NCI-H526 (cell line): ENCODE data around the gene FSD1.
A peak's percentile ranks its signal among the peaks of the same experiment; 100 is the strongest.
"Not testable (repeated sequence)": the region's sequence is repeated elsewhere in the genome, so short reads cannot be mapped to it uniquely, and the experiment has no call there.

ENCODE experiments used
- DNase-seq, 2 experiments: peaks; one replicate each; lab custom pipeline; 2025; lab: John Stamatoyannopoulos, UW

Gene FSD1

GRCh38 chr19:4319067-4319718, 14.8 kb downstream of the FSD1 start:
- no peak for DNase-seq

GRCh38 chr19:4320419-4320818, 16.0 kb downstream of the FSD1 start:
- DNase-seq: no peak

GRCh38 chr19:4322942-4323665, 18.7 kb downstream of the FSD1 start:
- peak in 1 of 2 experiments; percentile 52 for DNase-seq

GRCh38 chr19:4323692-4324091, 19.3 kb downstream of the FSD1 start:
- DNase-seq: no peak

DNA sequence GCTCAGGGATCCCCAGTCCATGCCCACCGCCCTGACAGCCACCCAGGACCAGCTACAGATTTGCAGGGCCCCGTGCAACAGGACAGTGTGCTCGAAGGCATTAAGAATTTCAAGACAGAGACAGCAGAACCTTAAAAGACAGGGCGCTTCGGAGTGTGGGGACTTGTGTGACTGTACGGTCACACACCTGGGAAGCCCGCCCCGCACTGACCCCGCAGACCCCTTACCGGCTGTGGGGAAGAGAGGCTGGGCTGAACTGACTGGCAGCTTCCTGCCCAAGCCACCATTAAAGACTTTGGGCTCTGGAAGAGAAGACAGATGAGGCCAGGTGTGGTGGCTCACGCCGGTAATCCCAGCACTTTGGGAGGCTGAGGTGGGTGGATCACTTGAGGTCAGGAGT, 19.8 kb downstream of the FSD1 start:
- DNase-seq: no peak

DNA sequence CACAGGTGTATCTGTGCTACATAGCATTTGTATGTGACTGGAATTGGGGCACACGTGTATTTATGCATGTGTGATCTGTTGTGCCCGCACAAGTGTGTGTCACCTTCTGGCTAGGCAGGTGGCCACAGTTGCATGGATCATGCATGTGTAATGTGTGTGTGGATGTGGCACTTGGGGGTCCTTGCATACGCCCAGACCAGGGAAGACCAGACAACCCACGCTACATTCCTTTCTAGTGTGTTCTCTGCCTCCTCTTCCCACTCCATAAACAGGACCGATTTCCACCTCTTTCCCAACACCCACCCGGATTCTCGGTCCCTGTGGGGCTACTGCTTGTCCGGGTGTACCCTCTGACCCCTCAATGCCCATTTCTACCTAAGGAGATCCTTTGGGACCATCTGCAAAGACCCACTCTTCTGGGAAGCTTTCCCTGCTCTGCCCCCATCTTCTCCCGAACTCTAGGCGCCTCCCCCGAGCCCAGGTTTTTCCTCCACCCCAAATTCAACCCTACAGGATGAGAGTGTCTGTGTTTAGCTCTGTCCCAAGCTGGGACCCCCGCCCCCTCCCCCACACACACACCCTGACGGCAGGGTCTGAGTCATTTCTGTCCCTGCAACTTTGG, 21.9 kb downstream of the FSD1 start:
- DNase-seq: no peak

DNA sequence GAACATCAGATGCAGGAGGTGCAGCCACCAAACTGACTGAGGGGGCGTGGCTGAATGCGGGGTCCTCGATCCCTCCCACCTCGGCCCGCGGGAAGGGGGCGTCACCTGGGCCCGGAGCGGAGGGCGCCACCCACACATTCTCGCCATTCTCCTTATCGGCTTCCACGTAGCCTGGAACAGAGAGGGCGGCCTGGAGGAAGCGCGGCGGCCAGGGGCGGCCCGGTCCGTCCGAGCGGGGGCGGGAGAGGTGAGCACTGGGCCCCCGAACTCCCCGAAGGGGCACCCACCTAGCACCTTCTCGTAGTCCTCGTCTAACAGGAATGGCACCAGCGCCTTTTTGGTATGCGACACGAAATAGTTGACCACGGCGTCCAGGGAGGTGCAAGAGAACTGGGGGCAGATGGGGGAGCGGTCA, 22.4 kb downstream of the FSD1 start:
- no peak for DNase-seq

- no peak for DNase-seq
Observed at GRCh38 chr19:4327252-4327876, 23.0 kb downstream of the FSD1 start.

GRCh38 chr19:4327877-4328242, 23.5 kb downstream of the FSD1 start:
- no peak for DNase-seq

DNA sequence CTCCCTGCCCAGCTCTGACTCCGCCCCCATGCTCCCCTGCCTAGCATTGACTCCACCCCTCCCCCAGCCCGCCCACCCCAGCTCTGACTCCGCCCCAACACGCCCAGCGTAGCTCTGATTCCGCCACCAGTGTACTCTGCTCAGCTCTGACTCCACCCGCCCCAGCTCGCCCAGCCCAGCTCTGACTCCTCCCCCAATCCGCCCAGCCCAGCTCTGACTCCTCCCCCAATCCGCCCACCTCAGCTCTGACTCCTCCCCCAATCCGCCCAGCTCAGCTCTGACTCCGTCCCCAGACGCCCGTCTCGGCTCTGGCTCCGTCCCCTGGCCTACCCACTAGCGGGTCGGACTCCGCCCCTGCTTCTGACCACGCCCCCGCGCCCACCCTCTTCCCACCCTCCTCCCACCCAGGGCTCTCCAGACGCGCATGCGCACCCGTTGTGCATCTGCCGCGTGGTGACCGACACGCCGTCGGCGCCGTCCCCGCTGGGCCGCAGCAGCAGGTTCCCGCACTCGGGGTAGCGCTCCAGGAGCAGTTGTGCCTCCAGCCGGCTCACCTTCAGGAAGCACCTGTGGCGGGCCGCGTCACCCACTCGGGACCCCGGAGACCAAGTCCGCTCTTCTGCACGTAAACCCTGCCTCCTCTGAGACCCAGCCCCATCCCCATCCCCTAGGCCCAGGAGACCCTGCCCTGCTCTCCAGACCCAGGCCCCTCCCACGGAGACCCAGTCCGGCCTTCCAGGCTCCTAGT, 24.0 kb downstream of the FSD1 start:
- DNase-seq: no peak

DNA sequence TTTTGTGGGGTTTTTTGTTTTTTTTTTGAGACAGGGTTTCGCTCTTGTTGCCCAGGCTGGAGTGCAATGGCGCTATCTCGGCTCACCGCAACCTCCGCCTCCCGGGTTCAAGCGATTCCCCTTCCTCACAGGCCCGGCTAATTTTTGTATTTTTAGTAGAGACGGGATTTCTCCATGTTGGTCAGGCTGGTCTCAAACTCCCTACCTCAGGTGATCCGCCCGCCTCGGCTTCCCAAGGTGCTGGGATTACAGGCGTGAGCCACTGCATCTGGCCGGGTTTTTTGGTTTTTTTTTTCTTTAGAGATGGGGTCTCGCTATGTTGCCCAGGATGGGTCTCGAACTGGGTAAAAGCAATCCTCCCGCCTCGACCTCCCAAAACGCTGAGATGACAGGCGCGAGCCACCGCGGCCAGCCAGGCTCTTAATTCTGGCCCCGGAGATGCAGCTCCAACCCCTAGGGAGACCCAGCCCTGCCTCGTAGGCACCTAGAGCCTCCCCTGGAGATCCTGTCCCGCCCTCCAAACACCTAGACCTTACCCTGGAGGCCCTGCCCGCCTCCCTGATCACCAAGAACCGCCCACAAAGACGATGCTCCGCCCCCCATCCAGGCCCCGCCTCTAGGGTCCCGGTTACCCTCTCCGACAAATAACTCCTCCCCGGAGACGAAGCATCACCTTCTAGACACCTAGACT, 24.7 kb downstream of the FSD1 start:
- not testable (repeated sequence) for DNase-seq

DNA sequence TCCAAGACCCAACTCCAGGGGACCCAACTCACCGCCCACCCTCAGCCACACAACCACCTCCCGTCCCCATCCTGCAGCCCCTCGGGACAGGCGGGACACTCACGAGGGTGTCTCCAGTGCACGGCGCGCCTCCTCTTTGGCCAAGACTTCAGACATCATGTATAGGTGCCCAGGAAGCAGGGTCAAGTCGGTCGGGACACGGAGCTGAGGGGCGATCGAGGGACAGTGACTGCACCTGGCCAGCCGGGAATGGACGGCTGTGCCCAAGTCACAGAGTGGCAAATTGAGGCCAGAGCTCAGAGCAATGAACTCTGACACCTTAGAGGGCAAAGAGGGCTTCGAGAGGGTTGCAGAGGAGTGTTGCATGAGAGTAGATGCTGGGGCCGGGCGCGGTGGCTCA, 25.5 kb downstream of the FSD1 start:
- no peak for DNase-seq

- DNase-seq: no peak
Observed at GRCh38 chr19:4334929-4335570, 30.7 kb downstream of the FSD1 start.

- DNase-seq: peak in 1 of 2 experiments; percentile 14
Observed at GRCh38 chr19:4337906-4338440, 33.6 kb downstream of the FSD1 start.

DNA sequence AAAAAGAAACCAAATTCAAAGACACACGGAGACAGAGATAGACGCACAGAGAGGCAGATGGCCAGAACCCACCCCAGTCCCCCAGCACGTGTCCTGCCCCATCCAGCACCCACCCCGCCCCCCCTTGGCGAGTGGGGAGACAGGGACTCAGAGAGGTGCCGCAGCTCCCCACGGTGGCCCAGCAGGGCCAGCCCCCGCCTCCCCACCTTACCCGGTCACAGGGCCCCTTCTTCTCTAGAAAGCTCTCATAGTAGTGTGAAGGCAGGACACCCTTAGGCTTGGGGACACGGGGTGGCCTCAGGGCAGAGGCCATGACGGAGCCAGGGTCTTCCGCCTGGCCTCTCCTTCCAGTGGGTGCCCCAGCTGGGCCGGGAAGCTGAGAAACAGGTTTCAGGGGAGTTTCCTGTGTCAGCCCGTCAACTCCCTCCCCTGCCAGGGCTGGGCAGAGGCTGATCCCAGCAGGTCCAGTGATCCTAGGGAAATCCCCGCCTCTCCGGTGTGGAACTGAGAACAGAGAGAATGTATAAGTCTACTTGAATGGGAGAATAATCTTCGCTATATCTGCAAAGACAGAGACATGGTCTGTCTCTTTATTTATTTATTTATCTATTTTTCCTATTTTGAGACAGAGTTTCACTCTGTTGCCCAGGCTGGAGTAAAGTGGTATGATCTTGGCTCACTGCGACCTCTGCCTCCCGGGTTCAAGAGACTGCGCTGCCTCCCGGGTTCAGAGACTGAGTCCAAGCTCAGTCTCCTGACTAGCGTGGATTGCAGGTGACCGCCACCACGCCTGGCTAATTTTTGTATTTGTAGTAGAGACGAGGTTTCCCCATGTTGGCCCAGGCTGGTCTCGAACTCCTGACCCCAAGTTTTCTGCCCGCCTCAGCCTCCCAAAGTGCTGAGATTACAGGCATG, 34.3 kb downstream of the FSD1 start, which contains the start of gene STAP2:
Gene STAP2 (minus strand): TSS at position 387 of the 915 bp plus-strand sequence. CDS start 74 bp downstream, at position 313.
- peak in 1 of 2 experiments; percentile 48 for DNase-seq

DNA sequence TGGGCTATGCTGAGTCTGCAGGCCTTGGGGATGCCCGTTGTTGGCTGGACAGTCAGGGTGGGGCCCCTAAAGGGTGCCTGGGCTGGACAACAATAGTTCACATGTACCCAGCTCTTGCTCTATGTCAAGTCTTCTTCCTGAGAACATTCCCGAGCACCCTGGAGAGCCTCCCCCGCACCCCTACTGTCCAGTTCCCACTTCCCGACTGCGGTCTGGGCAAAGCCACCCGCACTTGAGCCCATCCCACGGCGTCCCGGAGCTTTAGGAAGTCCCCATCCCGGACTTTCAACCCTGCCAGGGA, 37.9 kb downstream of the FSD1 start:
- DNase-seq: no peak

GRCh38 chr19:4342615-4343369, 38.4 kb downstream of the FSD1 start:
- DNase-seq: peak; percentile 97 to 98

GRCh38 chr19:4343370-4344307, 39.2 kb downstream of the FSD1 start, which contains the start of gene MPND:
MPND (plus strand) TSS chr19:4343562; CDS start chr19:4343594, 32 bp downstream.
- DNase-seq: peak; percentile 61 to 90
